Liver (tissue), 9 donors: ENCODE measurements around the gene ACSL3. TPM values are rescaled to one million over a fixed set of nuclear protein-coding genes. Genes with fewer than 3 reads are reported as not detected.

ENCODE experiments used
- DNase-seq: peaks from one replicate; pipeline ENCODE4 v3.0.0-alpha.2; 2017; ENCODE audit warnings: low spot score
- H3K27ac ChIP-seq, 2 donors: one replicate each; pipeline ENCODE4 v1.7.0; 2013; ENCODE audit warnings: inconsistent platforms in 2 of 2, low read length in 2 of 2, control low read depth in 1 of 2, low read depth in 1 of 2, mild to moderate bottlenecking in 1 of 2
- H3K27me3 ChIP-seq, 4 donors: one replicate each; pipeline versions ENCODE4 v1.6.1 to v1.7.0; 2013; ENCODE audit warnings: low read length in 3 of 4, inconsistent platforms in 1 of 4, mild to moderate bottlenecking in 1 of 4, moderate library complexity in 1 of 4; ENCODE audit not compliant: control insufficient read depth in 4 of 4, insufficient read depth in 4 of 4
- H3K36me3 ChIP-seq, 4 donors: one replicate each; pipeline versions ENCODE4 v1.6.1 to v1.7.0; 2013; ENCODE audit warnings: low read length in 3 of 4, mild to moderate bottlenecking in 3 of 4, low read depth in 1 of 4, moderate library complexity in 1 of 4; ENCODE audit not compliant: control insufficient read depth in 4 of 4, insufficient read depth in 3 of 4
- H3K4me1 ChIP-seq, 4 donors: one replicate each; pipeline versions ENCODE4 v1.6.1 to v1.7.0; 2013; ENCODE audit warnings: low read length in 3 of 4, mild to moderate bottlenecking in 3 of 4, moderate library complexity in 1 of 4; ENCODE audit not compliant: control insufficient read depth in 4 of 4, insufficient read depth in 4 of 4
- H3K4me3 ChIP-seq, 3 donors: one replicate each; pipeline versions ENCODE4 v1.6.1 to v1.7.0; 2013; ENCODE audit warnings: low read length in 3 of 3, control low read depth in 1 of 3, low read depth in 1 of 3, mild to moderate bottlenecking in 1 of 3
- H3K9ac ChIP-seq, 2 donors: one replicate each; pipeline ENCODE4 v1.7.0; 2013; ENCODE audit warnings: low read length in 2 of 2, mild to moderate bottlenecking in 2 of 2, moderate library complexity in 2 of 2, control low read depth in 1 of 2, low read depth in 1 of 2
- H3K9me3 ChIP-seq, 4 donors: one replicate each; pipeline versions ENCODE4 v1.6.1 to v1.7.0; 2013; ENCODE audit warnings: low read length in 3 of 4; ENCODE audit not compliant: control insufficient read depth in 4 of 4
- EGR1 ChIP-seq, 2 donors: IDR thresholded peaks; 2 replicates each; pipeline ENCODE4 v1.6.1; 2016 to 2018; ENCODE audit warnings: antibody characterized with exemption in 2 of 2, low read depth in 2 of 2
- FOXA1 ChIP-seq: IDR thresholded peaks from 2 replicates; pipeline ENCODE4 v1.6.1; 2016; ENCODE audit warnings: antibody characterized with exemption
- FOXA2 ChIP-seq: IDR thresholded peaks from 2 replicates; pipeline ENCODE4 v1.6.1; 2016; ENCODE audit warnings: antibody characterized with exemption
- GABPA ChIP-seq, 2 donors: IDR thresholded peaks in 1 of 2; conservative IDR thresholded peaks in 1 of 2; 2 replicates each; pipeline ENCODE4 v1.6.1; 2016; ENCODE audit warnings: antibody characterized with exemption in 2 of 2, mild to moderate bottlenecking in 1 of 2, moderate library complexity in 1 of 2
- HNF4A ChIP-seq, 2 donors: conservative IDR thresholded peaks; 2 replicates each; pipeline ENCODE4 v1.6.1; 2016; ENCODE audit warnings: antibody characterized with exemption in 2 of 2, mild to moderate bottlenecking in 2 of 2
- HNF4G ChIP-seq: IDR thresholded peaks from 2 replicates; pipeline ENCODE4 v1.6.1; 2016; ENCODE audit warnings: antibody characterized with exemption
- JUND ChIP-seq, 2 donors: IDR thresholded peaks; 2 replicates each; pipeline ENCODE4 v1.6.1; 2016; ENCODE audit warnings: antibody characterized with exemption in 2 of 2
- RXRA ChIP-seq, 2 donors: IDR thresholded peaks; 2 replicates each; pipeline ENCODE4 v1.6.1; 2017 to 2018; ENCODE audit warnings: antibody characterized with exemption in 2 of 2, mild to moderate bottlenecking in 1 of 2
- SP1 ChIP-seq: IDR thresholded peaks from 2 replicates; pipeline ENCODE4 v1.6.1; 2018; ENCODE audit warnings: antibody characterized with exemption, mild to moderate bottlenecking
- WGBS: extraction: QIAGEN DNeasy Blood & Tissue Kit; methylation state at CpG from one replicate; pipeline ENCODE4 v1.1.7; 2013; 5-methylcytosine and 5-hydroxymethylcytosine counted together
- polyA plus RNA-seq, 2 donors: library from polyadenylated mRNA; stranded (reverse) in 1 of 2; unstranded in 1 of 2; fragments of 200-250 nt in 1 of 2; fragments of >200 nt in 1 of 2; fragmentation: Nextera tagmentation in 1 of 2; extraction: Ambion mirVana in 1 of 2; gene quantifications; one replicate each; pipeline versions ENCODE4 v1.2.1 to v1.2.3, GENCODE V29; 2013 to 2015
- total RNA-seq, 2 donors: library from RNA; depleted of rRNA; stranded (reverse); fragments of >200 nt; gene quantifications; one replicate each; pipeline ENCODE4 v1.2.3, GENCODE V29; 2014
- TF ChIP-seq, protein P1 (sequence below): IDR thresholded peaks from 2 replicates; pipeline ENCODE4 v1.6.1; 2016; ENCODE audit warnings: antibody characterized with exemption
- TF ChIP-seq, protein P2 (sequence below): fragments of 150-350 bp; IDR thresholded peaks from 2 replicates; pipeline ENCODE4 v1.5.1; 2017; ENCODE audit warnings: improper control_type of control experiment, low read depth, low read length; ENCODE audit not compliant: missing input control
- TF ChIP-seq, protein P3 (sequence below): IDR thresholded peaks from 2 replicates; pipeline ENCODE4 v1.6.1; 2016; ENCODE audit warnings: antibody characterized with exemption
- TF ChIP-seq, protein P4 (sequence below): IDR thresholded peaks from 2 replicates; pipeline ENCODE4 v1.6.1; 2016; ENCODE audit warnings: antibody characterized with exemption, mild to moderate bottlenecking
- TF ChIP-seq, protein P5 (sequence below): IDR thresholded peaks from 2 replicates; pipeline ENCODE4 v1.6.1; 2016; ENCODE audit warnings: antibody characterized with exemption
- donor health status: healthy.
- donor health status: healthy.
- donor health status: healthy.
- donor health status: healthy.
- donor health status: healthy.

Gene ACSL3
- total and polyA plus RNA-seq, 4 donors = 22.2 to 66.6 (median 43.3) TPM

DNA sequence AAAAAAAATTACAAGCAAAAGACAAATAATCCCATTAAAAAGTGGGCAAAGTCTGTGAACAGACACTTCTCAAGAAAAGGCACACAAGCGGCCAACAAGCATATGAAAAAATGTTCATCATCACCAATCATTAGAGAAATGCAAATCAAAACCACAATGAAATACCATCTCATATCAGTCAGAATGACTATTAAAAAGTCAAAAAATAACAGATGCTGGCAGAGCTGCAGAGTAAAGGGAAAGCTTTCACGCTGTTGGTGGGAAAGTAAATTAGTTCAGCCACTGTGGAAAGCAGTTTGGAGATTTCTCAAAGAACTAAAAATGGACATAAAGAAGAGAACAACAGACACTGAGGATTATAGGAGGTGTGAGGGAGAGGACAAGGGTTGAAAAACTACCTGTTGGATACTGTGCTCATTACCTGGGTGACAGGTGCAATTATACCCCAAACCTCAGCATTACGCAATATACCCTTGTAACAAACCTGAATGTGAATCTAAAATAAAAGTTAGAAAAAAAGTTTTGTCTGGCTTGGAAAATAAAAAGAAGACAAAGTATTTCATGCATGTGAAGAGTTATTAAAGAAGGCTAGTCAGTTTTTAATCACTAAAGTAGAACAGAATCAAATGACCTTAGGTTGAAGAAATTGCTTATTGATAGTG lies 8.7 kb upstream of the ACSL3 start:
- H3K27ac ChIP-seq = no peak overlapping the region
- WGBS = 94% methylated on average over 3 of the region's 3 CpGs
- H3K4me1 ChIP-seq = no peaks in the 10 kb centered on the region
- no peak overlapping the region for H3K4me3 ChIP-seq
- no peak for DNase-seq
- H3K36me3 ChIP-seq = no peaks in the 10 kb centered on the region
- no peak overlapping the region for H3K9ac ChIP-seq
- no peak for TF ChIP-seq RXRA (IDR thresholded peaks at IDR 0.05)
- TF ChIP-seq FOXA1 = no peak
- TF ChIP-seq, protein P1, sequence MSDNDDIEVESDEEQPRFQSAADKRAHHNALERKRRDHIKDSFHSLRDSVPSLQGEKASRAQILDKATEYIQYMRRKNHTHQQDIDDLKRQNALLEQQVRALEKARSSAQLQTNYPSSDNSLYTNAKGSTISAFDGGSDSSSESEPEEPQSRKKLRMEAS = no peak
- TF ChIP-seq, protein P2, sequence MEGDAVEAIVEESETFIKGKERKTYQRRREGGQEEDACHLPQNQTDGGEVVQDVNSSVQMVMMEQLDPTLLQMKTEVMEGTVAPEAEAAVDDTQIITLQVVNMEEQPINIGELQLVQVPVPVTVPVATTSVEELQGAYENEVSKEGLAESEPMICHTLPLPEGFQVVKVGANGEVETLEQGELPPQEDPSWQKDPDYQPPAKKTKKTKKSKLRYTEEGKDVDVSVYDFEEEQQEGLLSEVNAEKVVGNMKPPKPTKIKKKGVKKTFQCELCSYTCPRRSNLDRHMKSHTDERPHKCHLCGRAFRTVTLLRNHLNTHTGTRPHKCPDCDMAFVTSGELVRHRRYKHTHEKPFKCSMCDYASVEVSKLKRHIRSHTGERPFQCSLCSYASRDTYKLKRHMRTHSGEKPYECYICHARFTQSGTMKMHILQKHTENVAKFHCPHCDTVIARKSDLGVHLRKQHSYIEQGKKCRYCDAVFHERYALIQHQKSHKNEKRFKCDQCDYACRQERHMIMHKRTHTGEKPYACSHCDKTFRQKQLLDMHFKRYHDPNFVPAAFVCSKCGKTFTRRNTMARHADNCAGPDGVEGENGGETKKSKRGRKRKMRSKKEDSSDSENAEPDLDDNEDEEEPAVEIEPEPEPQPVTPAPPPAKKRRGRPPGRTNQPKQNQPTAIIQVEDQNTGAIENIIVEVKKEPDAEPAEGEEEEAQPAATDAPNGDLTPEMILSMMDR = no peak
- TF ChIP-seq, protein P3, sequence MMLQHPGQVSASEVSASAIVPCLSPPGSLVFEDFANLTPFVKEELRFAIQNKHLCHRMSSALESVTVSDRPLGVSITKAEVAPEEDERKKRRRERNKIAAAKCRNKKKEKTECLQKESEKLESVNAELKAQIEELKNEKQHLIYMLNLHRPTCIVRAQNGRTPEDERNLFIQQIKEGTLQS = no peak
- no peak for TF ChIP-seq JUND (IDR thresholded peaks at IDR 0.05)
- TF ChIP-seq FOXA2 = no peak
- TF ChIP-seq, protein P4, sequence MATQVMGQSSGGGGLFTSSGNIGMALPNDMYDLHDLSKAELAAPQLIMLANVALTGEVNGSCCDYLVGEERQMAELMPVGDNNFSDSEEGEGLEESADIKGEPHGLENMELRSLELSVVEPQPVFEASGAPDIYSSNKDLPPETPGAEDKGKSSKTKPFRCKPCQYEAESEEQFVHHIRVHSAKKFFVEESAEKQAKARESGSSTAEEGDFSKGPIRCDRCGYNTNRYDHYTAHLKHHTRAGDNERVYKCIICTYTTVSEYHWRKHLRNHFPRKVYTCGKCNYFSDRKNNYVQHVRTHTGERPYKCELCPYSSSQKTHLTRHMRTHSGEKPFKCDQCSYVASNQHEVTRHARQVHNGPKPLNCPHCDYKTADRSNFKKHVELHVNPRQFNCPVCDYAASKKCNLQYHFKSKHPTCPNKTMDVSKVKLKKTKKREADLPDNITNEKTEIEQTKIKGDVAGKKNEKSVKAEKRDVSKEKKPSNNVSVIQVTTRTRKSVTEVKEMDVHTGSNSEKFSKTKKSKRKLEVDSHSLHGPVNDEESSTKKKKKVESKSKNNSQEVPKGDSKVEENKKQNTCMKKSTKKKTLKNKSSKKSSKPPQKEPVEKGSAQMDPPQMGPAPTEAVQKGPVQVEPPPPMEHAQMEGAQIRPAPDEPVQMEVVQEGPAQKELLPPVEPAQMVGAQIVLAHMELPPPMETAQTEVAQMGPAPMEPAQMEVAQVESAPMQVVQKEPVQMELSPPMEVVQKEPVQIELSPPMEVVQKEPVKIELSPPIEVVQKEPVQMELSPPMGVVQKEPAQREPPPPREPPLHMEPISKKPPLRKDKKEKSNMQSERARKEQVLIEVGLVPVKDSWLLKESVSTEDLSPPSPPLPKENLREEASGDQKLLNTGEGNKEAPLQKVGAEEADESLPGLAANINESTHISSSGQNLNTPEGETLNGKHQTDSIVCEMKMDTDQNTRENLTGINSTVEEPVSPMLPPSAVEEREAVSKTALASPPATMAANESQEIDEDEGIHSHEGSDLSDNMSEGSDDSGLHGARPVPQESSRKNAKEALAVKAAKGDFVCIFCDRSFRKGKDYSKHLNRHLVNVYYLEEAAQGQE = no peak
- TF ChIP-seq HNF4A (conservative IDR thresholded peaks at IDR 0.05) = no peak
- no peak for TF ChIP-seq EGR1 (IDR thresholded peaks at IDR 0.05; ENCODE audit: low read depth in 2 of 2)
- no peak for TF ChIP-seq SP1
- TF ChIP-seq HNF4G = no peak
- TF ChIP-seq, protein P5, sequence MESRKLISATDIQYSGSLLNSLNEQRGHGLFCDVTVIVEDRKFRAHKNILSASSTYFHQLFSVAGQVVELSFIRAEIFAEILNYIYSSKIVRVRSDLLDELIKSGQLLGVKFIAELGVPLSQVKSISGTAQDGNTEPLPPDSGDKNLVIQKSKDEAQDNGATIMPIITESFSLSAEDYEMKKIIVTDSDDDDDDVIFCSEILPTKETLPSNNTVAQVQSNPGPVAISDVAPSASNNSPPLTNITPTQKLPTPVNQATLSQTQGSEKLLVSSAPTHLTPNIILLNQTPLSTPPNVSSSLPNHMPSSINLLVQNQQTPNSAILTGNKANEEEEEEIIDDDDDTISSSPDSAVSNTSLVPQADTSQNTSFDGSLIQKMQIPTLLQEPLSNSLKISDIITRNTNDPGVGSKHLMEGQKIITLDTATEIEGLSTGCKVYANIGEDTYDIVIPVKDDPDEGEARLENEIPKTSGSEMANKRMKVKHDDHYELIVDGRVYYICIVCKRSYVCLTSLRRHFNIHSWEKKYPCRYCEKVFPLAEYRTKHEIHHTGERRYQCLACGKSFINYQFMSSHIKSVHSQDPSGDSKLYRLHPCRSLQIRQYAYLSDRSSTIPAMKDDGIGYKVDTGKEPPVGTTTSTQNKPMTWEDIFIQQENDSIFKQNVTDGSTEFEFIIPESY = no peak
- no peak for TF ChIP-seq GABPA (IDR thresholded peaks at IDR 0.05 in 1 of 2, conservative IDR thresholded peaks at IDR 0.05 in 1 of 2)
- H3K27me3 ChIP-seq = no peaks in the 10 kb centered on the region
- H3K9me3 ChIP-seq = no peaks in the 10 kb centered on the region
